NB4 (cell line): ENCODE results near the gene EIF4B.

Experiments used
- MYC ChIP-seq: IDR thresholded peaks from 2 replicates; pipeline ENCODE4 v1.6.1; 2011; ENCODE audit warnings: low read depth, low read length
- POLR2A ChIP-seq: IDR thresholded peaks from 2 replicates; pipeline ENCODE4 v1.6.1; 2011; ENCODE audit warnings: mild to moderate bottlenecking; ENCODE audit not compliant: insufficient read length; ENCODE audit errors: extremely low read depth
- TF ChIP-seq, protein P1 (sequence below): IDR thresholded peaks from one replicate; pipeline ENCODE4 v1.5.1; 2012; ENCODE audit warnings: low read depth, low read length
- TF ChIP-seq, protein P2 (sequence below): IDR thresholded peaks from 2 replicates; pipeline ENCODE4 v1.6.1; 2011; ENCODE audit warnings: low read depth, low read length

DNA sequence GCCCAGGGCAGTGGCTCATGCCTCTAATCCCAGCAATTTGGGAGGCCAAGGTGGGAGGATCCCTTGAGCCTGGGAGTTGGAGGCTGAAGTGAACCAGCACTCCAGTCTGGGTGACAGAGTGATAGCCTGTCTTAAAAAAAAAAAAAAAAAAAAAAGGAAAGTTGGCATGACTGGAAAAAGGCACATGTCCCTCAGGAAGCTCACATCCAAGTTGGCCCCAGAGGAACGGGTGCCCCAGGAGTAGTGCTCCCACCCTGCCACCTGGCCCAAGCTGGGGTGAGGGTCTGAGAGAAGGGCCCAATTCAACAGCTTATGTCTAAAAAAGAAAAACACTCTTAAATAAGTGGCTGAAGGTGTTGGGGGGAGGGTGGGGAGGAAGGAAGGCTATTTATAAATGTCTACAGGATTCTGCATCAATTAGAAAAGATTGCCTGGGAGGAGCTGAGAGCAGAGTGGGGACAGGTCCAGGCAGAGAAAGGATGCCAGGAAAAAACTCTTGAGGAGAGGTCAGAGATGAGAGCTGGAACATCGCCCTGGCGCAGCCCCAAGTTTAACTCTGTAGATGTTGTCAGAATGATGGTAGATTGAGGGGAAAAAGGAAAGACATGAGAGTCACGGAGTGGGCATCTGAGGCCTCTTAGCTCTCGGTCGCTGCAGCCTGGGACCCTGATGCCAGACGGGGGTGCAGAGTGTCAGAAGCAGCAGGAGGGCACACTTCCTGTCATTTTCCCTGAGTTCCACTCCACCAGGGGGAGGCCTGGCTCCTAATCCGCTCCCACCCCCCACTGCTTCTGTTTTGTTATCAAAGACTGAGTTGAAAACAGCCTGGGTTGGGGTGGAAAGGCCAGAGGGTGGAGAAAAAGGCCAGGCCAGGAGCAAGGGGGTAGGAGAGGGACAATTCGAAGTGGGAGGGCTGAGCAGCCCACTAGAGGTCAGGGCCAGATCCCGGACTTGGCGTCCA lies 65.6 kb downstream of the EIF4B start:
- TF ChIP-seq, protein P1, sequence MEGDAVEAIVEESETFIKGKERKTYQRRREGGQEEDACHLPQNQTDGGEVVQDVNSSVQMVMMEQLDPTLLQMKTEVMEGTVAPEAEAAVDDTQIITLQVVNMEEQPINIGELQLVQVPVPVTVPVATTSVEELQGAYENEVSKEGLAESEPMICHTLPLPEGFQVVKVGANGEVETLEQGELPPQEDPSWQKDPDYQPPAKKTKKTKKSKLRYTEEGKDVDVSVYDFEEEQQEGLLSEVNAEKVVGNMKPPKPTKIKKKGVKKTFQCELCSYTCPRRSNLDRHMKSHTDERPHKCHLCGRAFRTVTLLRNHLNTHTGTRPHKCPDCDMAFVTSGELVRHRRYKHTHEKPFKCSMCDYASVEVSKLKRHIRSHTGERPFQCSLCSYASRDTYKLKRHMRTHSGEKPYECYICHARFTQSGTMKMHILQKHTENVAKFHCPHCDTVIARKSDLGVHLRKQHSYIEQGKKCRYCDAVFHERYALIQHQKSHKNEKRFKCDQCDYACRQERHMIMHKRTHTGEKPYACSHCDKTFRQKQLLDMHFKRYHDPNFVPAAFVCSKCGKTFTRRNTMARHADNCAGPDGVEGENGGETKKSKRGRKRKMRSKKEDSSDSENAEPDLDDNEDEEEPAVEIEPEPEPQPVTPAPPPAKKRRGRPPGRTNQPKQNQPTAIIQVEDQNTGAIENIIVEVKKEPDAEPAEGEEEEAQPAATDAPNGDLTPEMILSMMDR = no peak
- no peak for TF ChIP-seq POLR2A
- no peak for TF ChIP-seq MYC
- TF ChIP-seq, protein P2, sequence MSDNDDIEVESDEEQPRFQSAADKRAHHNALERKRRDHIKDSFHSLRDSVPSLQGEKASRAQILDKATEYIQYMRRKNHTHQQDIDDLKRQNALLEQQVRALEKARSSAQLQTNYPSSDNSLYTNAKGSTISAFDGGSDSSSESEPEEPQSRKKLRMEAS = no peak
